HG03108 (cell line): ENCODE data around the gene ASCC2.
"Not testable (repeated sequence)": the region's sequence is repeated elsewhere in the genome, so short reads cannot be mapped to it uniquely, and the experiment has no call there.

ENCODE experiments used
- ATAC-seq: cut with Tn5 transposase; IDR thresholded peaks from one replicate; pipeline ENCODE4 v1.9.1; 2021; ENCODE audit warnings: moderate library complexity; ENCODE audit not compliant: unreplicated experiment

ASCC2 gene

GRCh38 chr22:29762263-29762662, 75.8 kb downstream of the ASCC2 start:
- no peak for ATAC-seq

- ATAC-seq: no peak
Measured at GRCh38 chr22:29758959-29759358, 79.1 kb downstream of the ASCC2 start.

- no peak for ATAC-seq
Measured at GRCh38 chr22:29758068-29758622, 79.9 kb downstream of the ASCC2 start.

- ATAC-seq: no peak
Measured at GRCh38 chr22:29757096-29757495, 81.0 kb downstream of the ASCC2 start.

GRCh38 chr22:29756341-29756740, 81.7 kb downstream of the ASCC2 start:
- ATAC-seq: no peak

GRCh38 chr22:29755889-29756288, 82.2 kb downstream of the ASCC2 start:
- no peak for ATAC-seq

GRCh38 chr22:29754658-29755395, 83.2 kb downstream of the ASCC2 start:
- ATAC-seq: not testable (repeated sequence)

GRCh38 chr22:29753808-29754657, 84.0 kb downstream of the ASCC2 start:
- ATAC-seq: no peak

GRCh38 chr22:29751669-29752068, 86.4 kb downstream of the ASCC2 start:
- no peak for ATAC-seq

- ATAC-seq: no peak
Measured at GRCh38 chr22:29750559-29751538, 87.2 kb downstream of the ASCC2 start.

- no peak for ATAC-seq
Measured at GRCh38 chr22:29750029-29750428, 88.0 kb downstream of the ASCC2 start.

- ATAC-seq: no peak
Measured at GRCh38 chr22:29748248-29748893, 89.7 kb downstream of the ASCC2 start.

- no peak for ATAC-seq
Measured at GRCh38 chr22:29747832-29748231, 90.2 kb downstream of the ASCC2 start.

- ATAC-seq: no peak
Measured at GRCh38 chr22:29744902-29745301, 93.2 kb downstream of the ASCC2 start.

GRCh38 chr22:29742326-29742725, 95.7 kb downstream of the ASCC2 start:
- no peak for ATAC-seq

GRCh38 chr22:29741926-29742325, 96.1 kb downstream of the ASCC2 start:
- no peak for ATAC-seq

- no peak for ATAC-seq
Measured at GRCh38 chr22:29740216-29740615, 97.9 kb downstream of the ASCC2 start.

GRCh38 chr22:29739346-29739875, 98.7 kb downstream of the ASCC2 start:
- ATAC-seq: no peak
